Measurements from ENCODE around the gene SVOPL.
"Not testable (repeated sequence)": the region's sequence is repeated elsewhere in the genome, so short reads cannot be mapped to it uniquely, and the experiment has no call there.

SVOPL gene

DNA sequence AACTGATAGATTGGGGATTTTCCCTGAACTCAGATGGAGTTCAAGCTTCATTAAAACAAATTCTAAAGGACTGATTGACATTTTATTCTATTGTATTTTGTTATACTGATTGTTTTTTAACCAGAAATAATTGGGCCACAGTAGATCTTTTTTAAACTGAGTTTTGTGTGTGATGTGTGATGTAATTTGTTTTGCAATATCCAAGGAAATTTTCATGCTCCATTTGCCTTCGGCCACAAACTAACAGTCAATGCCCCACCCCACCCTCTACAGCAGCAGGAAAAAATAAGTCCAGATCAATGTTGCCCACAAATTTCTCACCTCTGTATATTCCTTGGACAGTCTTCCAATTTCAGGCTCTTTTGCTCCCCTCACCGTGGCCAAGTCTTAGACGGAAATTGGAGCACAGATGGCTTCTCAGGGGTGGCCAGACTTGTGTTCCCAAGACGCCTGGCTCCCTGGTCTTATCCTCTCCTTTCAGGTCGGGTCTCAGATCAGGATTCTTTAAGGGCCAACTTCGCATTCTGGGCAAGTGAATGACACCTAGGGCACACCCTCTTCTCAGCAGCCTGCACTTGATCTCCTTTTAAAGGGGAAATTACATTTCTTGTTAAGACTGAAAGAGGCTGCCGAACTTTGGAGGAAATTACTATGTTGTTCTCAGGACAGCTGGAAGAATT, at the start of gene SVOPL:
SVOPL (minus strand) TSS at position 506 of the 680 bp plus-strand sequence. CDS start 22,317 bp downstream, outside the sequence.
- DNase-seq: no peak

GRCh38 chr7:138750473-138750872, 49.3 kb upstream of the SVOPL start:
- DNase-seq: no peak

- DNase-seq: no peak
These were observed 48.8 kb upstream of the SVOPL start for GRCh38 chr7:138749960-138750359.

- no peak for DNase-seq
These were observed 47.5 kb upstream of the SVOPL start for GRCh38 chr7:138748666-138749065.

DNA sequence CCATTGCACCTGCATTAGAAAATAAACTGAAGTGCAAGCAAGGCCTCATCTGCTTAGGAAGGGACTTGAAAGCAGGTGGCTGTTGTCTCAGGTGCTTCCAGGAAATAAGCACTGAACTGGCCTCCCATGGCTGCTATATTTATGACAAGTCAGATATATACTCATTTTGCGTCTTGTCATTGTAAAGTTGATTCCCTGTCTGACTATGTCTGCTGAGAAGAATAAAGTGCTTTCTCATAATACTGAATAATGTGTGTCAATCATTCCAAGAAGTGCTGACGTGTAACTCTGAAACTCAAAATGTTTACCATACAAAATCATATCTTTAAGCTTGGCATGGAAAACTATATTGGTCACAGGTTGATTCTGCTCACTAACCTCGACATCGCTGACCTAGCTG, 44.9 kb upstream of the SVOPL start:
- no peak for DNase-seq

DNA sequence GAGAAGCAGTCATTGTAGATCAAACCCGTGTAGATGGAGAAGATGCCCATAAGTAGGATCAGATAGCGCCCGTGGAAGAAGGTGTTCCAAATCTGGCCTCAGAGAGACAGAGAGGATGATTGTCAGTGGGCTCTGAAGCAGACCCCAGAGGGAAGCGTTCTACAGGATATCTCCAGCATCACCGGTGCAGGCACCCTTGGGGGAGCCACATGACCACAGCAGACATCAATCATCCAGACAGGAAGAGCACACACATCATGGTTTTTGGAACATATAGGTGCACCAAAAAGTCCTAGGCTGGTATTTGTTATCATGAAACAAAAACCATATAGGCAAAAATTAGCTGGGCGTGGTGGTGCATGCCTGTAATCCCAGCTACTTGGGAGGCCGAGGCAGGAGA, 44.0 kb upstream of the SVOPL start:
- DNase-seq: no peak

- DNase-seq: no peak
These were observed 40.2 kb upstream of the SVOPL start for GRCh38 chr7:138741453-138741735.

- no peak for DNase-seq
These were observed 38.7 kb upstream of the SVOPL start for GRCh38 chr7:138739859-138740258.

GRCh38 chr7:138738551-138739335, 37.6 kb upstream of the SVOPL start:
- DNase-seq: peak; percentile 88

GRCh38 chr7:138738114-138738513, 37.0 kb upstream of the SVOPL start:
- no peak for DNase-seq

DNA sequence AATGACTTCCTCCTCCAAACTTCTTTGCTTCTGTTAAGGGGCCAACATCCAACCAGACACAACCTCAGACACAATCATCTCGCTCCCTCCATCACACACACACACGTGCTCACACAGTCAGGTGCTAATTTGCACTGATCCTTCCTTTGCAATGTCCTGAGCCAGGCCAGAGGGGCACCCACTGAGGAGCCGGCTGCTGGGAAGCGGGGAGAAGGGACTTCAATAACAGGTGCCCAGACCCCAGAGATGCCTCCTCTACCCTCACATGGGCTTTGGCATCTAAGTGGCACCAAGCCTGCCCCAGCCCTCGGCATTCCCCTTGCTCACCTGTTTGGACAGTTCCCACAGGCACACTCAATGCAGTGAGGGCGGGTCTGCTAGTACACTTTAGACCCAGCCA, 34.2 kb upstream of the SVOPL start:
- DNase-seq: no peak

DNA sequence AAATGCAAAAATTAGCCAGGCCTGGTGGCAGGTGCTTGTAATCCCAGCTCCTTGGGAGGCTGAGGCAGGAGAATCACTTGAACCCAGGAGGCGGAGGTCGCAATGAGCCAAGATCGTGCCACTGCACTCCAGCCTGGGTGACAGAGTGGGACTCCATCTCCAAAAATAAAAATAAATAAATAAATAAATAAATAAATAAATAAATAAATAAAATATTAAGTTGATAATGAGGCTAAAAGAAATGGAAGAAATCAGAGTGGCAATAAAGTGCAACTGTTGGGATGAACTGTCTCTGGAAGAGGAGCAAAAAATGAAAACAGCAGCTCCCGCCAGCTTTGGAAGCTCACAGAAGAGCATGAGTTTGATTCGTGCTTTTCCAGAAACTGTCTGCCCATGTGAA, 30.6 kb upstream of the SVOPL start:
- not testable (repeated sequence) for DNase-seq

GRCh38 chr7:138729444-138729843, 28.3 kb upstream of the SVOPL start:
- no peak for DNase-seq

- DNase-seq: no peak
These were observed 26.4 kb upstream of the SVOPL start for GRCh38 chr7:138727336-138728099.

- DNase-seq: no peak
These were observed 25.1 kb upstream of the SVOPL start for GRCh38 chr7:138726288-138726687.

- no peak for DNase-seq
These were observed 19.1 kb upstream of the SVOPL start for GRCh38 chr7:138720286-138720685.

- DNase-seq: no peak
These were observed 15.7 kb upstream of the SVOPL start for GRCh38 chr7:138716889-138717288.

DNA sequence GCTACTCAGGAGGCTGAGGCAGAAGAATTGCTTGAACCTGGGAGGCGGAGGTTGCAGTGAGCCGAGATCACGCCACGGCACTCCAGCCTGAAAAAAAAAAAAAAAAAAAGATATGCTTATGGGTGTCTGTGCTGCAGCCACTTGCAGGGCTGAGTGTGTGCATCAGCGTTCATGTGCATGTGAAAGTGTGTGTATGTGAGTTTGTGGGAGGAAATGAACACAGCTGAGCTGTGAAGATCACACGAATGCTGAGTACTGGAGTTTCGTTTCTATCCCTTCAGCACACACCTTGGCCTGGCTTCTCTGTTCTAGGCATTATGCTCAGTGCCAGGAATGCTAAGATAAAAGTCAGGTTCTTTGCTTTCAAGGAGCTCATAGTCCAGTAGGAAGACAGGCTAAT, 12.0 kb upstream of the SVOPL start:
- DNase-seq: no peak

DNA sequence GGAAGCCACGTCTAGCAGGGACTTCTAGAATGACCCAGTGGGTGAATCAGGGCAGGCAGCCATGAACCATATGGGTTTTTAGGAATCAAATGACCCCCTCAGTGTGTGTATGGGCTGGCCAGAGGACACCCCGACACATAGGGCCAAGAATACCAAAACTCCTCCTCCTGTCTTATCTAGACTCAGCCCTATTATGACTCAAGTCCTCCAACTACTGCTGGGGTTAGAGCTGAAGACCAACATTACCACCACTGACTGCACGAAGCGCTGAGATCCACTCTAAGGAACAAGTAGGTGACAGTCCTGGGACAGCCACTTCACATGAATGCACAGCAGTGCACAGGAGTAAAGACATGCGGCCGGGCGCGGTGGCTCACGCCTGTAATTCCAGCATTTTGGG, 11.5 kb upstream of the SVOPL start:
- DNase-seq: no peak

- DNase-seq: no peak
These were observed 9.6 kb upstream of the SVOPL start for GRCh38 chr7:138710536-138711385.

GRCh38 chr7:138705167-138705566, 4.0 kb upstream of the SVOPL start:
- DNase-seq: no peak

DNA sequence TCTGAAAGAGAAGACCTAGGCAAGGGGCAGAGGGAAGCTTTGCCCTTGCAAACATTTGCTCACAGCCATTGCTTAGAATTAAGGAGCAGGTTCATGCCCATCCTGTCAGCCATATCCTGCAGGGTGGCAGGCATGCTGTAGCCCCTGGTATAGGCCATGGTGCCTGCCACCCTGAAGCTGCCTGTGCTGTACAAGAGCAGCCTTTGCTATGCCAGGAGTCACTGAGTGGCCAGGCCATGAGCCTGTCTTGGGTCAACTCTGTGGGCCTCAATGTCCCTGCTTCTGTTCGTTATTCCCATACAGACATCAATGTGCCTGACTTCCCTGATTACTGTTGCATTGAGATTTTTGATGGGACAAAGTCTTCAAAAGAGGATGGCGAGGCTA, 368 bp upstream of the SVOPL start:
- no peak for DNase-seq

GRCh38 chr7:138699661-138700060, 1.5 kb downstream of the SVOPL start:
- DNase-seq: no peak
